GM21825 (cell line): ENCODE data around the gene SLC10A1.
"Not testable (repeated sequence)": the region's sequence is repeated elsewhere in the genome, so short reads cannot be mapped to it uniquely, and the experiment has no call there.

Source experiments
- ATAC-seq: cut with Tn5 transposase; IDR thresholded peaks from one replicate; pipeline ENCODE4 v1.9.1; 2021; ENCODE audit warnings: mild to moderate bottlenecking, moderate library complexity; ENCODE audit not compliant: unreplicated experiment

The SLC10A1 gene

DNA sequence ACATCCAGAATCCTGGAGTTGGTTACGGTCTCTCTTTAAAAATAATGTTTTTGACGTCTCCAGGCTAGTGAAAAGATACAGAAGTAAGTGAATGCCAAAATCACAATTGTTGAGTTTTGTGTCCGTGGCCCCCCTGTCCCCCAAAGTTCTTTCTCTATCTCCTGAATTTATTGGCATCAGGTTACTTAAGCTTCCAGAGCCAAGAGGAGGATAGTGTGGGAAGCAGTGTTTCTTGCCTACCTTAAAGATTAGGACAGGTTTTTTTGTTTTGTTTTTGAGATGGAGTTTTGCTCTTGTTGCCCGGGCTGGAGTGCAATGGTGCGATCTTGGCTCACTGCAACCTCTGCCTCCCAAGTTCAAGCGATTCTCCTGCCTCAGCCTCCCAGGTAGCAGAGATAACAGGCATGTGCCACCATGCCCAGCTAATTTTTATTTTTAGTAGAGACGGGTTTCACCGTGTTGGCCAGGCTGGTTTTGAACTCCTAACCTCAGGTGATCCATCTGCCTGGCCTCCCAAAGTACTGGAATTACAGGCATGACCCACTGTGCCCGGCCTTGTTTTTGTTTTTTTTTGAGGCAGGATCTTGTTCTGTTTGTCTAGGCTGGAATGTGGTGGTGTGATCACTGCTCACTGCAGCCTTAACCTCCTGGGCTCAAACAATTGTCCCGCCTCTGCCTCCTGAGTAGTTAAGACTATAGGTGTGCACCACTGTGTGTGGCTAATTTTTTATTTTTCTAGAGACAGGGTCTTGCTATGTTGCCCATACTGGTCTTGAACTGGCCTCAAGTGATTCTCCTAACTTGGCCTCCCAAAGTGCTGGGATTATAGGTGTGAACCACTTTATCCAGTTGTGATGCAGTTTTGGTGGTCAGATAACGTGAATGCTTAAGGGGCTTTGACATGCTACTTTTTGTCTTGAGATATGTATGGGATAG, 24.7 kb downstream of the SLC10A1 start:
- ATAC-seq: no peak

DNA sequence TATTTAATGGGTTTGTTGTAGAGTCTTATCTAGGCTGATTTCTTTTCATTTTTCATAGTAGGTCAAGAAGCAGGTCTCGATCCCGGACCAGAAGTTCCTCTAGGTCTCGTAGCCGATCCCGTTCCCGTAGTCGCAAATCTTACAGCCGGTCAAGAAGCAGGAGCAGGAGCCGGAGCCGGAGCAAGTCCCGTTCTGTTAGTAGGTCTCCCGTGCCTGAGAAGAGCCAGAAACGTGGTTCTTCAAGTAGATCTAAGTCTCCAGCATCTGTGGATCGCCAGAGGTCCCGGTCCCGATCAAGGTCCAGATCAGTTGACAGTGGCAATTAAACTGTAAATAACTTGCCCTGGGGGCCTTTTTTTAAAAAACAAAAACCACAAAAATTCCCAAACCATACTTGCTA, 25.9 kb downstream of the SLC10A1 start:
- ATAC-seq: no peak

DNA sequence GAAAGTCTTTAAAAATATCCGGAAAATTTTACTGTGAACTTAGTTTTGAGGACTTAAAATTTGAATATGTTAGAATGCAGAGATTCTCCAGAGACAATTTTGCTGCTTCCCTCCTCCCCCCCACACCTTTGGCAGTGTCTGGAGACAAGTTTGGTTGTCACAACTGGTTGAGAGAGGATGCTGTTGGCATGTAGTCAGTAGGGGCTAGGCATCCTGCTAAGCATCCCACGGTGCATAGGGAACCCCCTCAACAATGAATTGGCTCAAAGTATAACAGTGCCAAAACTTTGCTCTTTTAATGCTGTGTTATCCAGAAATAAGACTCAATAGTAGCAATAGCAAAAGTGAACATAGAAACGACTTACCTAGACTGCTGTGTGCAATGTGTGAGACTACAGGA, 26.5 kb downstream of the SLC10A1 start:
- no peak for ATAC-seq

DNA sequence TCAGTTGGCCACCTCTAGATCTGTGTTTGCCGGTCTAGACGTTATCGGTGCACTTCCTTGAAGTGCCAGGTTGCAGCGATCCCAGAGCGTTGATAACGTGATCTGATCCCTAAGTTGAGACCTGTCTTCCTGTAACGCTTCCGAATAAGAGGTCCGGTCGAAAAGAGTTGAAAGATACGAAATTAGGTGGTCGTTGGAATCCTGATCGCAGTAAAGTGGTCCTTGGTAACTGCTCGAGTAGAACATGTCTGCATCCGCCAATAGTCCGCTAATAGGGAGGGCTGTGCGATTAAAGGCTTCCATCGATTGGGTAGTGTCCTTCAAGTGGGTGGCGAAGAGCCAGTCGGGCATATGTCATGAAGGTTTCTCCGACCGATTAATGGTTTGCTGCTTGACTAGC, 27.4 kb downstream of the SLC10A1 start:
- no peak for ATAC-seq

DNA sequence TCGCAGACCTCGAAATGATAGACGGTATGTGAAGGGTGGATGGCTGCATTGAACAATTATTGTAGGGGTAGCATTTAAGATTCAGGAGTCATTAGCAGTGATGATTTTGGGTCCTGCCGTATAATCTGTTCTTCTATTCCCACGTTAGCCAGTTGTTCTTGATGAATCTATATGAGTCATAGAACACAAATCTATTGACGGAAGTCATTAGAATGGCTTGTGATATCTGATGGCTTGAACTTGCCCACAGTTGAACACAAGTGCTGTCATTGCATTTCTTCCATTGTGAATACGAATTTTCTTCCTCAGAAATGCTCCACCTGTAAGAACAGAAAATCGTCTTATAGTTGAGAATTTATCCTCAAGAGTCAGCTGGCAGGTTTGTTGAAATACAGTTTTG, 28.2 kb downstream of the SLC10A1 start:
- no peak for ATAC-seq

DNA sequence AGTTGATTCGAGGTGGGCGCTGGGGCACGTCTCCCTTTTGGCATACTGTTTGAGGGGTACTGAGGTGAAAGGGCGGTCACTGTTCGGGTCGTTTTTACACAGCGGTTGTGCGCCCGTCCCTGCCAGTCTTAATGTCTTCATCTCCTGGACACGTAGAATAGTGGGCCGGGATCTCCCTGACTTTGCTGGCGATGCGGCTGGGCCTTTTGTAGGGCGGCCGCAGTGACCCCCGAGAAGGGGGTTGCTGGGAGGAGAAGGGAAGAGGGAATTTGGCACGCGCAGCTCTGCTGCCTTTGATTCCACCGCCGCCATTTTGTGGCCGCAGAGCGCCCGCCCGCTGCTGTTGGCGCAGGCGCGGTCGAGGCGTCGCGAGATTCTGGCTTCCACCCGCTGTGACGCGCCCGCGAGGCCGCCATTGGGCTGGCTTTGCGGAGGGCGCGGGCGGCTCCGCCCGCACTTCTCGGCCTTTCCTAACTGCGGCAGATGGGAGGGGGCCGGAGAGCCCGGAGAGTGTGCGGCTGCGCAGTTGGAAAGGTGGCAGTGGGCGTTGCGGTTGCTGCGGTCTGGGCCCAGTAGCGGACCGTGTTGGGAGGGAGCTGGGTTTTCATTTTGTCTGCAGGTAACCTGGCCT, 29.6 kb downstream of the SLC10A1 start:
- peak; percentile 67 for ATAC-seq

DNA sequence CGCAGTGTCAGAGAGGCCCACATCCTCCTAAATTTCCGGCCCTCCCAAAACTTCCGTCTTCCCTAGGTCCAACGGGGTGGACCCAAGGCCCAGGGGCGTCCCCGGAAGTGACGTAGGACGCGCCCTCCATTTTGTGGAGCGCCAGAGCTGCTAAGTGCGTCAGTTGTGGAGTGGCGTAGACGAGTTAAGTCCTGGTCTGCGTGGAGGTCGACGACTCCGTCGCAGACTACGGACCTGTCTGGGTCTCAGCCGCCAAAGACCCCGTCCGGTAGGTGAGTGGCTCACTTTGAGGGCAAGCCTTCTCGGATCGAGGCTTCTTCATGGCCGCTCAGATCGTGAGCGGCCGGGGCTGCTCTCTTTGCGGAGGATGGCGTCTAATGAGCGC, 30.1 kb downstream of the SLC10A1 start, which contains the start of gene SRSF5:
Gene SRSF5 (plus strand): TSS at position 159 of the 385 bp plus-strand sequence. CDS start 1,015 bp downstream, outside the sequence.
- peak; percentile 82 for ATAC-seq

DNA sequence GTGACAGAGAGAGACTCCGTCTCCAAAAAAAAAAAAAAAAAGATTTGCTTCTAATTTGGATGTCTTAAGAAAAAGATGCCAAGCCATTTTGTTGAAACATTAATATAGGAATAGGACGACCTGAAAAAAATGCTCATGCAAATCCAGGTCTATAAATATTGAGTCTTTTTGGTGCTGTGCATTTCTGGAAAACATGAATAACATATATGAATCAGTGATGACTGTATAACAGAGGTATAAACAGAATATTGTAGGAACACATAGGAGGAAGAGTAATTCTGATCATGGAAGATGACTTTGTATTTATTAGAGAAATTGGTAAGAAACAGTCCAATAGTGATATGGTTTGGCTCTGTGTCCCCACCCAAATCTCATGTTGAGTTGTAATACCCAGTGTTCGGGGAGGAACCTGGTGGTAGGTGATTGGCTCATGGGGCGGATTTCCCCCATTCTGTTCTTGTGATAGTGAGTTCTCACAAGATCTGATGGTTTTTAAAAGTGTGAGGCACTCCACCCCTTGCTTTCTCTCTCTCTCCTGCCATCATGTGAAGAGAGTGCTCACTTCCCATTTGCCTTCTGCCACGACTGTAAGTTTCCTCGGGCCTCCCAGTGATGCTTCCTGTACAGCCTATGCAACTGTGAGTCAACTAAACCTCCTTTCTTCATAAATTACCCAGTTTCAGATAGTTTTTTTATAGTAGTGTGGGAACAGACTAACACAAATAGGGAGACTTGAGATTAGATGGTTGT, 33.1 kb downstream of the SLC10A1 start:
- ATAC-seq: no peak

DNA sequence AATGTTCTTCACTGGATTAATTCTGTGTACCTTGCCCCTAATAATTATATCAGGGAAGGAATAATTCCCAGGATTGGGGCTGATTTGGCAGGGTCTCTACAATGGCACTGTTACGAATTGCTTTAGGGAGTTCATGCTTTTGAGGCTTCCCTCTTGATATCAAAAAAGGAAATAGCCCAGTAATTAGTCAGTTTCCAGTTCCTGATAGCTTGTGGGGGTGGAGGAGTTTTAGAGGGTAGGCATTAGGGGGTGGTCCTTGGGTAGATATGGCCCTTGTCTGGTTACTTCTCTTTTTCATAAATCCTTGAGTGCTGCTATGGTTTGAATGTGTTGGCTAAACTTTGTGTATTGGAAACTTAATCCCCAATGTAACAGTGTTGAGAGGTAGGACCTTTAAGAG, 36.2 kb downstream of the SLC10A1 start:
- ATAC-seq: no peak

DNA sequence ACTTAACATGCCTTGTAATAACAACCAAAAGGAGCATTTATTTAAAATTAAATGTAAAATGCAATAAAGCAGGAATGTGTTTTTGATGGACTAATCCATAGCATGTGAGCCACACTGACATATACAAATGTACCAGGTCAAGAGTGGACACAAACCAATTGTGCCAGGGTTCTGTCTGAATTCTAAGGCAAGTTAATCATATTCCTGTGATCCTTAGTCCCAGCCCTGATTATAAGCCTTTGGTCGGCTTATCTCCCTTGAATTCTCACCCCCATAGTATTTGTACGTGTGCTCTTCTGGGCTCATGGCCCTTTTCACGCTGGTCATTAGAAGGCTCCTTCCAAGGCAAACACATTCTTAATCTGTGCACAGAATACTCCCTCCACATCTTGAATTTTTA, 40.7 kb downstream of the SLC10A1 start:
- no peak for ATAC-seq

DNA sequence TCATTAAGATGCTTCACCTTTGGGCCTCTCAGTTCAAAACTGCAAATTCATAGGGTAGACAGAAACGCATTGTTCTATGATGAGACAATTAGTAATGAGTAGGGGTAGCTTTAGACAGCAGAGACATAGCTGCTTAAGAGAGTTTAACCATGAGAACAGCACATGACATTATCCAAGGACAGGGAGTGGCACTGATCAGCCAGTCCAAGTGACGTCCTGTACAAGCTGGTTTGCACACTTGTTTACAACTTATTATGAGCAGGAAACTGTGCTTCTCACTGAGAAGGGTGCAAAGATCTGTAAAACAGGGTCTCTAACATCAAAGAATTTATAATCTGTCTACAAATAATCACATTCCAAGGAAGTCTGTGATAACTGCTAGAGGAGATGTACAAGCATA, 41.3 kb downstream of the SLC10A1 start:
- no peak for ATAC-seq

DNA sequence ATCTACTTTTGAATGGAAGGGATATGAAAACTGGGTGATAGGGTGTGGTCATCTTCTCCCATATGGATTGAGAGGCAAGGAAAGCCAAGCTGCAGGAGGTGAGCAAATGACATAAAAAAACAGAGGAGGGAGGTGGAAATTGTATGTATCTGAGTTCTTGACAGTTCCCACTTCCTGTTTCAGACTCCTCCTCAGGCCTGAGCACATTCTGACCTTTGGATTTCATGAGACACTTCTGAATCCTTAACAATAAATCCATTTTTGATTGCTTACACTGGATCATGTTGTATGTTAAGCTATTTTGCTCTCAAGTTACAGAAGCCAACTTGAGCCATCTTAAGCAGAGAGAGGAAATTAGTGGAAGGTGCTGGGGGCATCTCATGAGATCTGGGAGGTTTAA, 41.7 kb downstream of the SLC10A1 start:
- no peak for ATAC-seq

DNA sequence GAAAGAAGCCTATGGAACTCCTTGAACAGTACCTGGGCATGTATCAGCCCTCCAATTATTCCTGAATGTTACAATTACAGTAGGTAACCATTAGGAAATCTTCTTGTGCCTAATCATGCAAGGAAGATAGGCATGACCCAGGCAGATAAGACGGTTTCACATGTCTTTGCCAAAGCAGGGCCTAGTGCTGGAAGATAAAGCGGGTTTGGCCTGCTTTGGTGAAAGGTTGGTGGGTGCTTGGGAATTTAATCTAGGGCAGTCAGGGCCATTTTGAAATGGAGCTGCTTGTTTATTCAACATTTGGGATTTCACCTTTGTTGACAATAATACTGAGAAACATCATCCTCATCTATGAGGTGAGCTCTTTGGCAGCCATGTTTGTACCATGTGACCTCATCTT, 42.6 kb downstream of the SLC10A1 start:
- no peak for ATAC-seq

DNA sequence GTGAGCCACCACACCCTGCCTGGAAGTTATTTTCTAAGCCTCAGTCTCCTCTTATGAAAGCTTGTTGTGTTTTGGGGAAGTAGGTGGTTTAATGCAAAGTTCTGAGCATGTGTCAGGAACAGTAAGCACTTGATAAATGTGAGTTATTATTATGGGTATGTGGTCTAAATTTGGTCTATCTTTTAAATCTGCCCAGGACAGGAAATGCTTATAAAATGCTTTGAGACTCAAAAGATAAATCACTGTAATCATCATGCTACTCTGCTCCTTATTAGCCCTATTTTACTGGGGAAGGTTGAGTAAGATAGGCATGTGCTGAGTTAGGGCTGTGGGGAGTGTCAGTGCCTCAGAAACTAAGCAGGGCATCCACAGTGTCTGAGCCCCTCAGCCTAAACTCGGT, 43.2 kb downstream of the SLC10A1 start:
- no peak for ATAC-seq

DNA sequence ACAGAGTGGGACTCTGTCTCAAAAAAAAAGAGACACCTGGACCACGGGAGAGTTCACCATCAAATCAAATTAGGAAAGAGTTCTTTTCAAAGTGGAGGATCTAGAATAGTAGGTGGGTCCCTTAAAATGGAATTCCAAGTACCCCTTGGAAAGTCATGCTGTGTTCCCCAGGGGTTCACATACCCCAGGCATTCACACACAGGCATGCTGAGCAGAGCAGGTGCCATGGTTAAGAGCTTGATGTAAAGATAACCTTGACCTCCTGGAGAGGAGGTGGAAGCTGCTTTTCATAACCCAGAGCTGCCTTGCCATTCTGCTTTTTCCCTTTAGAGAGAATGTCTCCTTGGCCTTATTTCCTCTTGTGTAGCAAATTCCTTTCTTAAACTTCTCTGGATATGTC, 44.3 kb downstream of the SLC10A1 start:
- no peak for ATAC-seq

DNA sequence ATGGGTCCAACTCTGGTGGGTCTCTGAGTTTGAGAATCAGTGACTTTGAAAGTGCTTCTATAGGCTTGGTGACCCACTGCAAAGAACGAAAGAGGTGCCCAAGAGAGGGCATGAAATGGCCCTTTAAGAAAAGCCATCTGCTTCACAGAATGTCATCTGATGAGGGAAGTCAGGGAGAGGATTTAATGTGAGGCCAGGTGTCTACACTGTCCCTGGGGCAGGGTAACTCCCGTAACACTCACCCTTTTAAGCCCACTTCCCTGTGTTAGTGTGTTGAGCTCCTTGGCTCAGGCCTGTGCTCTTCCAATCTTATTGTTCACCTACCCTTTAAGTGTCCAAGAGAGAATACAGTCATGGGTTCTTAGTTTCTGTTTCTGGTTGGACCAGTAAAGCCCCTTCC, 46.5 kb downstream of the SLC10A1 start:
- no peak for ATAC-seq

DNA sequence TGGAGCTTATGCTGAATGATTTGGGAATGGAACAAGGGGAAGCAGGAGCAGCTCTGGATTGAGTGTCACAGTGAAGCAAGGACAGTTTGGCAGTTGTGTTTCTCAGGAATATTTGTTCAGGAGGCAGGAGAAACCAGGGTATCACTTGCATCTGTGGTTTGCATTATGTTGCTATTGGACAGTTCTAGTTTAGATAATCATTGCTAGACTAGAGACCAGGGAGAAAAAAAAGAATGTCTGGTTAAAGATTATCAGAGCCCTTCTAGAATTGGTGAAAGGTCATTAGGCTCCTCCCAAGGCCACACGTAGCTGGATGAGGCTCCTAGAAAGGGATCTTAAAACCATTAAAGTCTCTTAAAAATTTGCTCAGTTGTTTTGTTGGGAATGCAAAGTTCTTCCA, 47.1 kb downstream of the SLC10A1 start:
- peak; percentile 54 for ATAC-seq

DNA sequence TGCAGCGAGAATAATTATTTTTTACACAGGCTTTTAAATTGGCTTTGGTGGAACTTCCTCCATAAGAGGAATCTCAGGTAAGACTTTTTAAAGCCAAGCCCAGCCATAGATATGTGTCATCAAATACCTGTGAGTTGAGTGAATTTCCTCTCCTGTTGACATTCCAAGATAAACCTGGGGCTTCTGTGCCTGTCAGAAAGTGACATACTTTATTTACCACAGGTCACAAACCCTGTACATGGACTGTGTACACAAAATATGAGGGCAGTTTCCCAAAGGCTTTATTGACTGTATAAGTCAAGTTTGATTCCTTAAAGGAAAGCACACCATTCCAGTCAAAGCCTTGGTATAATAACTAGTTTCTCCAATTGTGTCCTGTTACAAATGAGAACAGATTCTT, 56.0 kb downstream of the SLC10A1 start:
- no peak for ATAC-seq

DNA sequence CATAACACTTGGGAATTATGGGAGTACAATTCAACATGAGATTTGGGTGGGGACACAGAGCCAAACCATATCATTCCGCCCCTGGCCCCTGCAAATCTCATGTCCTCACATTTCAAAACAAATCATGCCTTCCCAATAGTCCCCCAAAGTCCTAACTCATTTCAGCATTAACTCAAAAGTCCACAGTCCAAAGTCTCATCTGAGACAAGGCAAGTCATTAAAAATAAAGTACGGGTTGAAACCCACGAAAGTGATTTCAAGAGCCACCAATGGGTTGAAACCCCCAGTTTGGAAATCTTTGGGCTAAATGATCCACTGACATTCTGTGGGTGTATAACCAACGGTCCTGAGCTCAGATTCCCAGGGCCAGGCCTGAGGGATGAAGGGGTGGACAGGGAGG, 60.6 kb downstream of the SLC10A1 start:
- ATAC-seq: not testable (repeated sequence)

DNA sequence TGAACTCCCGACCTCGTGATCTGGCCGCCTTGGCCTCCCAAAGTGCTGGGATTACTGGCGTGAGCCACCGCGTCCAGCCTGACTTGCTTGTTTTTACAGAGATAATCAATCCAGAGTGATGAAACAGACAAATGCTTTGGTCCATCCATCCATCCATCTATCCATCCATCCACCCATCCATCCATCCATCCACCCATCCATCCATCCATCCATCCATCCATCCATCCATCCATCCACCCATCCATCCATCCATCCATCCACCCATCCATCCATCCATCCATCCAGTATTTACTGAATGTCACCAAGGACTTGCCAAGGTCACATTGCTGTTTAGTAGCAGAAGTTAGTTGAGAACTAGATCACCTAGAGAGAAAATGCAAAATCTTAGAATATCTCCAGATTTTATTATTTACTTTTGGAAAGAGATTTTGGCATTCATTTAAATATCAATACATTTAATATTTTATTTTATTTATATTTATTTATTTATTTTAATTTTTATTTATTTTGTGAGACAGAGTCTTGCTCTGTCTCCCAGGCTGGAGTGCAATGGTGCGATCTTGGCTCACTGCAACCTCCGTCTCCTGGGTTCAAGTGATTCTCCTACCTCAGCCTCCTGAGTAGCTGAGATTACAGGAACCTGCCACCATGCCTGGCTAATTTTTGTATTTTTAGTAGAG, 65.0 kb downstream of the SLC10A1 start:
- not testable (repeated sequence) for ATAC-seq

DNA sequence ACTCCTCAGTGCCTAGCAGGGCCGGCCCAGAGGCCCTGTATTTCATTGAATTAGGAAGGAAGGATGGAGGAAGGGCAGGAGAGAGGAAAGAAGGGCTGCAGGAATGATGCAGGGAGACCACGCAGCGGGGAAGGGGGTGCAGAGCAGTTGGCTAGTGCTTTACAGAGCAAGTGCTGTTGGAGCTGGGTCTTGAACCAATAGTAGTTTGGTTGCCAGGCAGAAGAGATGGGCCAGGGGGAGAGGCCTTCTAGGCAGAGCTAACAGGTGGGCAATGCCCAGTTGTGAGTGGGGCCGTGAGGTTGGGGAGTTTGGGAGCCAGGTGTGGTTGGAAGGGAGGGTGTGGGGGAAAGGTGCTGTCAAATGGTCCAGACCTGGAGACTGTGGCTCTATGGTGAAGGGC, 69.2 kb downstream of the SLC10A1 start:
- no peak for ATAC-seq
